H9 (cell line): ENCODE measurements around the gene EHMT2. TPM values are rescaled to one million over a fixed set of nuclear protein-coding genes. Genes with fewer than 3 reads are reported as not detected.

Source experiments
- DNase-seq: peaks from one replicate; pipeline ENCODE4 v3.0.0-alpha.2; 2017
- H2AFZ ChIP-seq: one replicate; pipeline ENCODE4 v1.6.1; 2013; ENCODE audit warnings: mild to moderate bottlenecking, low read length, control low read depth, moderate library complexity
- H2AK5ac ChIP-seq: 2 replicates; pipeline ENCODE4 v1.6.1; 2013; ENCODE audit warnings: low read length, control low read depth, mixed read lengths; ENCODE audit not compliant: insufficient read length
- H2BK120ac ChIP-seq: one replicate; pipeline ENCODE4 v1.6.1; 2013; ENCODE audit warnings: low read depth, mild to moderate bottlenecking, low read length, control low read depth, inconsistent platforms; ENCODE audit not compliant: poor library complexity, severe bottlenecking
- H2BK12ac ChIP-seq: 2 replicates; pipeline ENCODE4 v1.6.1; 2013; ENCODE audit warnings: low read length, control low read depth, mixed read lengths, low read depth; ENCODE audit not compliant: insufficient read length
- H2BK15ac ChIP-seq: 2 replicates; pipeline ENCODE4 v1.6.1; 2013; ENCODE audit warnings: low read depth, low read length, control low read depth
- H2BK20ac ChIP-seq: one replicate; pipeline ENCODE4 v1.6.1; 2013; ENCODE audit warnings: low read depth, mild to moderate bottlenecking, low read length, control low read depth, inconsistent platforms; ENCODE audit not compliant: poor library complexity, severe bottlenecking
- H2BK5ac ChIP-seq: 2 replicates; pipeline ENCODE4 v1.6.1; 2013; ENCODE audit warnings: low read length, control low read depth, mixed read lengths; ENCODE audit not compliant: insufficient read length
- H3K14ac ChIP-seq: 2 replicates; pipeline ENCODE4 v1.6.1; 2013; ENCODE audit warnings: low read length, control low read depth; ENCODE audit not compliant: insufficient read depth
- H3K18ac ChIP-seq: 2 replicates; pipeline ENCODE4 v1.6.1; 2013; ENCODE audit warnings: low read depth, mild to moderate bottlenecking, mixed read lengths, low read length, control low read depth; ENCODE audit not compliant: insufficient read length
- H3K23ac ChIP-seq: 2 replicates; pipeline ENCODE4 v1.6.1; 2013; ENCODE audit warnings: low read length, control low read depth, mixed read lengths, low read depth; ENCODE audit not compliant: insufficient read length
- H3K23me2 ChIP-seq: 2 replicates; pipeline ENCODE4 v1.6.1; 2013; ENCODE audit warnings: low read depth, mild to moderate bottlenecking, mixed read lengths, low read length, control low read depth; ENCODE audit not compliant: insufficient read length, poor library complexity, severe bottlenecking
- H3K27ac ChIP-seq: 2 replicates; pipeline ENCODE4 v1.5.1; 2013; ENCODE audit warnings: low read length, control low read depth, mixed read lengths, low read depth; ENCODE audit not compliant: insufficient read length
- H3K27me3 ChIP-seq: 2 replicates; pipeline ENCODE4 v1.6.1; 2013; ENCODE audit warnings: low read length, control low read depth, inconsistent platforms; ENCODE audit not compliant: insufficient read depth
- H3K4ac ChIP-seq: 2 replicates; pipeline ENCODE4 v1.6.1; 2013; ENCODE audit warnings: low read depth, mild to moderate bottlenecking, control low read depth, inconsistent platforms, low read length, moderate library complexity
- H3K4me1 ChIP-seq: 2 replicates; pipeline ENCODE4 v1.6.1; 2013; ENCODE audit warnings: low read length, control low read depth, inconsistent platforms; ENCODE audit not compliant: insufficient read depth
- H3K4me2 ChIP-seq: 2 replicates; pipeline ENCODE4 v1.6.1; 2013; ENCODE audit warnings: low read length, control low read depth, mixed read lengths; ENCODE audit not compliant: insufficient read length, insufficient read depth
- H3K56ac ChIP-seq: 2 replicates; pipeline ENCODE4 v1.6.1; 2013; ENCODE audit warnings: low read depth, mild to moderate bottlenecking, mixed read lengths, low read length, control low read depth; ENCODE audit not compliant: insufficient read length
- H3K79me1 ChIP-seq: 2 replicates; pipeline ENCODE4 v1.6.1; 2013; ENCODE audit warnings: low read depth, mild to moderate bottlenecking, moderate library complexity, low read length, control low read depth, inconsistent platforms; ENCODE audit not compliant: insufficient read depth, poor library complexity, severe bottlenecking
- H3K79me2 ChIP-seq: 2 replicates; pipeline ENCODE4 v1.6.1; 2013; ENCODE audit warnings: low read length, control low read depth, inconsistent platforms; ENCODE audit not compliant: insufficient read depth
- H3K9ac ChIP-seq: 2 replicates; pipeline ENCODE4 v1.6.1; 2013; ENCODE audit warnings: low read length, control low read depth, mixed read lengths; ENCODE audit not compliant: insufficient read length; ENCODE audit errors: extremely low read depth
- H3K9me3 ChIP-seq: one replicate; pipeline ENCODE4 v1.6.1; 2013; ENCODE audit warnings: low read depth, low read length, inconsistent platforms; ENCODE audit not compliant: control insufficient read depth
- H3T11ph ChIP-seq: one replicate; pipeline ENCODE4 v1.6.1; 2013; ENCODE audit warnings: mild to moderate bottlenecking, low read length, control low read depth, inconsistent platforms
- H4K20me1 ChIP-seq: one replicate; pipeline ENCODE4 v1.6.1; 2013; ENCODE audit not compliant: control insufficient read depth, insufficient read length, insufficient read depth
- H4K5ac ChIP-seq: 2 replicates; pipeline ENCODE4 v1.6.1; 2013; ENCODE audit warnings: low read depth, mild to moderate bottlenecking, mixed read lengths, low read length, control low read depth; ENCODE audit not compliant: insufficient read length
- H4K8ac ChIP-seq: replicated peaks from 2 replicates; pipeline ENCODE4 v1.6.1; 2013; ENCODE audit warnings: low read length, control low read depth, mixed read lengths, low read depth; ENCODE audit not compliant: insufficient read length
- H4K91ac ChIP-seq: 2 replicates; pipeline ENCODE4 v1.6.1; 2013; ENCODE audit warnings: low read depth, mild to moderate bottlenecking, moderate library complexity, mixed read lengths, low read length, control low read depth; ENCODE audit not compliant: insufficient read length
- H3K27ac Mint-ChIP-seq, 3 experiments: 2 replicates in 2 of 3; 3 replicates in 1 of 3; pipeline ENCODE4 v1.8.0; 2020 to 2021; ENCODE audit warnings: mixed read lengths in 3 of 3, mild to moderate bottlenecking in 1 of 3, moderate library complexity in 1 of 3
- H3K27me3 Mint-ChIP-seq: 2 replicates; pipeline ENCODE4 v1.8.0; 2021; ENCODE audit warnings: low read depth, mild to moderate bottlenecking, moderate library complexity, mixed read lengths
- H3K36me3 Mint-ChIP-seq, 3 experiments: 2 replicates in 2 of 3; 3 replicates in 1 of 3; pipeline ENCODE4 v1.8.0; 2020 to 2021; ENCODE audit warnings: low read depth in 3 of 3, mixed read lengths in 3 of 3; ENCODE audit not compliant: insufficient read depth in 1 of 3
- H3K4me1 Mint-ChIP-seq, 2 experiments: 2 replicates each; pipeline ENCODE4 v1.8.0; 2020; ENCODE audit warnings: mixed read lengths in 2 of 2
- H3K4me3 Mint-ChIP-seq, 2 experiments: 2 replicates in 1 of 2; 3 replicates in 1 of 2; pipeline ENCODE4 v1.8.0; 2020 to 2021; ENCODE audit warnings: mild to moderate bottlenecking in 2 of 2, mixed read lengths in 2 of 2, moderate library complexity in 1 of 2
- H3K9me3 Mint-ChIP-seq, 2 experiments: 2 replicates in 1 of 2; 3 replicates in 1 of 2; pipeline ENCODE4 v1.8.0; 2020; ENCODE audit warnings: mild to moderate bottlenecking in 2 of 2, mixed read lengths in 2 of 2, moderate library complexity in 1 of 2
- CTCF ChIP-seq: fragments of 200-600 bp; sonication (generic); conservative IDR thresholded peaks from 3 replicates; pipeline ENCODE4 v1.8.0; 2021; ENCODE audit warnings: antibody characterized with exemption, mild to moderate bottlenecking
- whole genome bisulfite sequencing: extraction: QIAGEN DNeasy Blood & Tissue Kit; methylation state at CpG from one replicate; pipeline ENCODE4 v1.1.7; 2013; ENCODE audit warnings: missing lambda C conversion rate, low lambda C conversion rate, mixed read lengths; ENCODE audit not compliant: insufficient read length; ENCODE audit errors: extremely low coverage; 5-methylcytosine and 5-hydroxymethylcytosine counted together
- total RNA-seq: library from RNA; stranded (reverse); gene quantifications from 2 replicates; pipeline ENCODE4 v1.2.1, GENCODE V29; 2021

EHMT2 gene
- total RNA-seq, 1 experiment from 2014 or later, result 124 TPM

- Histone ChIP-seq H3K56ac (no peak within 1 kb of the TSS), H3K27me3 (no peaks in the 10 kb centered on the region), H3K23ac (no peak within 1 kb of the TSS), H3K9me3 (no peaks in the 10 kb centered on the region), H2AK5ac (no peak within 1 kb of the TSS), H3K27ac (no peak within 1 kb of the TSS), H2BK120ac (no peak within 1 kb of the TSS), H4K91ac (no peak within 1 kb of the TSS), H3K18ac (peak within 1 kb of the TSS; percentile 41), H3T11ph (no peak within 1 kb of the TSS), H4K5ac (no peak within 1 kb of the TSS), H3K4ac (no peak within 1 kb of the TSS), H3K79me2 (no peaks in the 10 kb centered on the region), H2BK15ac (no peak within 1 kb of the TSS), H2AFZ (no peak within 1 kb of the TSS), H3K4me2 (peak within 1 kb of the TSS; percentile 72), H4K8ac (no peak within 1 kb of the TSS), H3K23me2 (peaks cover 7% of the 10 kb centered on the region), H2BK20ac (no peak within 1 kb of the TSS), H2BK12ac (no peak within 1 kb of the TSS), H2BK5ac (no peak within 1 kb of the TSS), H3K14ac (peak within 1 kb of the TSS; percentile 49; the same call in 1 of the 2 replicates), H3K4me1 (no peaks in the 10 kb centered on the region; the same call in 1 of the 2 replicates), H3K9ac (peak within 1 kb of the TSS; percentile 17), H4K20me1 (no peaks in the 10 kb centered on the region), H3K79me1 (no peaks in the 10 kb centered on the region)
- Mint-ChIP-seq H3K4me1 (peaks cover 27 to 43% of the 10 kb centered on the region in 2 experiments), H3K27ac (peak within 1 kb of the TSS; percentile 35 to 80 (median 70); a peak in 6 of 7 replicates), H3K4me3 (peak within 1 kb of the TSS; percentile 66 to 83), H3K9me3 (no peaks in the 10 kb centered on the region; a peak in 1 of 5 replicates), H3K27me3 (no peaks in the 10 kb centered on the region; the same call in 1 of the 2 replicates), H3K36me3 (peaks cover 6 to 11% (median 11%) of the 10 kb centered on the region in 3 experiments)
- DNase-seq, result peak; percentile 94
- WGBS, result no CpG with 5 or more reads among the region's 77 CpGs
- TF ChIP-seq CTCF, result no peak
Measured at GRCh38 chr6:31901953-31902643, 4.6 kb upstream of the EHMT2 start, which contains the start of gene ZBTB12. Gene ZBTB12 (minus strand): TSS chr6:31902086. CDS start chr6:31901305, 781 bp downstream.
